Left cardiac atrium (tissue), 4 donors: Measurements from ENCODE around the gene LIN54. TPM values are rescaled to one million over a fixed set of nuclear protein-coding genes. Genes with fewer than 3 reads are reported as not detected.
A peak's percentile ranks its signal among the peaks of the same experiment; 100 is the strongest.

Experiments
- ATAC-seq, 2 donors: fragments of 200-7000 bp; cut with Tn5 transposase; one replicate each; pipeline ENCODE4 v1.9.1; 2020; ENCODE audit warnings: mild to moderate bottlenecking in 2 of 2, moderate library complexity in 2 of 2
- DNase-seq: peaks from one replicate; pipeline ENCODE4 v3.0.0-alpha.2; 2020
- intact Hi-C, 2 donors: fragments of 100-400 bp; cut with DNase I; formaldehyde crosslinking; loops; one replicate each; pipeline versions ENCODE4 v1.14.1 to v1.15.1; 2022 to 2023
- total RNA-seq, 2 donors: library from RNA; stranded (reverse); fragmentation: NEBNext Ultra II Directional; extraction: Animal tissue kit (Norgen Biotek cat#: 25700); gene quantifications; one replicate each; pipeline ENCODE4 v1.2.1, GENCODE V29; 2021
- donor health status: DM: no; HTN: yes; CAD: no.
- donor health status: DM: no; HTN: yes; CAD: no; lungs with severe emphysema.
- donor health status: DM: yes; HTN: yes; CAD: no.
- donor health status: Dilated cardiomyopathy.

LIN54 gene
- total RNA-seq, 2 donors from 2014 or later: 6.0 to 6.8 TPM

GRCh38 chr4:82901183-82901718 is 109.4 kb downstream of the LIN54 start:
- intact Hi-C loops: loop anchor here (5.0 to 10.0 kb wide), 2 partner anchors 111 to 114 kb away; partner anchors contain the start of gene LIN54 (in 2 of the 2)
- no peak for DNase-seq
- no peak for ATAC-seq

GRCh38 chr4:82900411-82901182 is 110.0 kb downstream of the LIN54 start, which contains the start of gene THAP9:
Gene THAP9 (plus strand): TSS chr4:82900735. CDS start chr4:82900803, 68 bp downstream.
- ATAC-seq: peak; percentile 97 to 98
- intact Hi-C loops: loop anchor here (5.0 to 10.0 kb wide), 2 partner anchors 112 to 114 kb away; partner anchors contain the start of gene LIN54 (in 2 of the 2)
- DNase-seq: peak; percentile 99

- no peak for DNase-seq
- ATAC-seq: peak; percentile 2 to 3
- intact Hi-C loops: loop anchor here (5.0 to 10.0 kb wide), 2 partner anchors 112 to 115 kb away; partner anchors contain the start of gene LIN54 (in 2 of the 2)
Observed at GRCh38 chr4:82900066-82900410, 110.6 kb downstream of the LIN54 start.

- DNase-seq (no peak), ATAC-seq (no peak)
- intact Hi-C loops: loop anchor here (5.0 to 10.0 kb wide), 2 partner anchors 113 to 115 kb away; partner anchors contain the start of gene LIN54 (in 2 of the 2)
Observed at GRCh38 chr4:82899374-82900065, 111.1 kb downstream of the LIN54 start.

GRCh38 chr4:82898322-82899243 is 112.0 kb downstream of the LIN54 start:
- intact Hi-C loops: no loop called here
- peak; percentile 34 for DNase-seq
- ATAC-seq: no peak

GRCh38 chr4:82896755-82897154 is 113.9 kb downstream of the LIN54 start:
- DNase-seq (no peak), ATAC-seq (no peak)
- intact Hi-C loops: no loop called here

GRCh38 chr4:82893942-82894341 is 116.7 kb downstream of the LIN54 start:
- DNase-seq (no peak), ATAC-seq (no peak)
- intact Hi-C loops: no loop called here

- intact Hi-C loops: no loop called here
- no peak for ATAC-seq
Observed at GRCh38 chr4:82892467-82892802, 118.2 kb downstream of the LIN54 start.

GRCh38 chr4:82891707-82892466 is 118.7 kb downstream of the LIN54 start:
- peak in 1 of 2 donors; percentile 3 for ATAC-seq
- no peak for DNase-seq
- intact Hi-C loops: no loop called here

More at GRCh38 chr4:82892467-82892802, 118.2 kb downstream of the LIN54 start:
- DNase-seq: no peak

GRCh38 chr4:82890901-82891706 is 119.5 kb downstream of the LIN54 start, which contains the start of gene SEC31A:
Gene SEC31A (minus strand): TSS chr4:82891153. CDS start chr4:82881936, 9,217 bp downstream.
- intact Hi-C loops: no loop called here
- DNase-seq: peak; percentile 97
- peak; percentile 99 for ATAC-seq

- ATAC-seq (peak; percentile 6), DNase-seq (no peak)
- intact Hi-C loops: no loop called here
Observed at GRCh38 chr4:82890528-82890900, 120.1 kb downstream of the LIN54 start.

- ATAC-seq (no peak), DNase-seq (no peak)
- intact Hi-C loops: no loop called here
Observed at GRCh38 chr4:82889287-82889686, 121.3 kb downstream of the LIN54 start.

GRCh38 chr4:82886147-82886942 is 124.3 kb downstream of the LIN54 start:
- no peak for ATAC-seq
- intact Hi-C loops: no loop called here
- no peak for DNase-seq

- intact Hi-C loops: no loop called here
- DNase-seq: no peak
- ATAC-seq: no peak
Observed at GRCh38 chr4:82885410-82885809, 125.2 kb downstream of the LIN54 start.
